HG02588 (cell line): Measurements from ENCODE around the gene PYGM.

Experiments used
- ATAC-seq: cut with Tn5 transposase; IDR thresholded peaks from one replicate; pipeline ENCODE4 v1.9.1; 2021; ENCODE audit warnings: mild to moderate bottlenecking, moderate library complexity; ENCODE audit not compliant: unreplicated experiment

The PYGM gene

DNA sequence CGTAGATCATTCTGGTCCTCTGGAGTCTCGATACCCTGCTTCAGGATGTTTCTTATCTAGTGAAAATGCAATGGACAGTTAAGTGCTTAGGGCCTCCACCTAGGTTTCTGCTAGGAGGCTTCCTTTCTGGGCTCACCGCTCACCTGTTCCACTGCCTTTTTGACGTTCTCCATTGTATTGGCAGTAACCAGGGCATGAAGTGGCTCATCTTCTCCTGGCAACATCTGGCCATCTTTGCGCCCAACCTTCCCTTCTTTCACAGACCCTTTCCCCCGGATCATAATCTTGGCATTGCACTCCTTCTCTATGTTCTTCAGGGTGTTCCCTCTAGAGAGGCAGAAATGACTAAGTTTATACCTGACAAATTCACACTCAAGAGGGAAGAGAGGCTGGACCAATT lies 9.5 kb upstream of the PYGM start:
- ATAC-seq = no peak

DNA sequence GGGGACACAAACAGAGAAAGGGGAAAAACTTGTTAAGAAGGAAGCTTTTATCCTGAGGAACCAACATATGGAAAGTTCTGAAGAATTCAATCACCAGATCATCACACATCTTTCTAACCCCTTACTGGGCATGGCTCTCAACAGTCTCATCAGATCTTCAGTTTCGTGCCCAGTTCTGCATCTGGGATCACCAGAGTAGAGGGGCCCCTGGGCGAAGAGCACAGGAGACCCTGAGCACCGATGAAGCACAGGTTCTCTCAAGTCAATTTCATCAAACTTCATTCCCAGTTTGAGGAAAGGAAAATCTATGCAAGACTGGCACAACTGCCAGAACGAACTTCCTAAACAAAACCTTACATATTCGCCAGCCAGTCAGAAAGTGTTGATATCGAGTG lies 8.5 kb upstream of the PYGM start:
- no peak for ATAC-seq

- no peak for ATAC-seq
Observed at GRCh38 chr11:64767344-64768299, 7.8 kb upstream of the PYGM start.

- ATAC-seq = no peak
Observed at GRCh38 chr11:64766881-64767280, 7.1 kb upstream of the PYGM start.

- ATAC-seq = no peak
Observed at GRCh38 chr11:64765851-64766665, 6.3 kb upstream of the PYGM start.

- no peak for ATAC-seq
Observed at GRCh38 chr11:64765291-64765850, 5.6 kb upstream of the PYGM start.

DNA sequence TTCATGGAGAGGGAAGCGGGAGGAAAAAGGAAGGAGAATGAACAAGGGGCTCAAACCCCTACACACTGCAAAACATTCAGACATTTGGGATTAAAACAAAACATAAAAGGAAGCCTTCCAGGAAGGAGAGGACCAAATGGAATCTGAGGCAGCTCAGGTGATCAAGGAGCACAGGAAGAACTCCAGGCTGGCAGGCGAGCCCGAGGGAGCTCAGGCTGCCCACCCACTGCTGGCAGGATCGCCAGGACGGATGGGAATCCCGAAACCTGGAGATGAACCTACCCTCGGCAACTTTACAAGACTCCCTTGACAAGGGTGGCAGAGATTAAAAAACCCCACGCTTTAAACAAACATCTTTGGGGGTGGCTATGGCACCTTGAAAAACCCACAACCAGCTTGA lies 5.0 kb upstream of the PYGM start:
- no peak for ATAC-seq

- ATAC-seq = no peak
Observed at GRCh38 chr11:64764040-64764611, 4.4 kb upstream of the PYGM start.

GRCh38 chr11:64763526-64764039 lies 3.8 kb upstream of the PYGM start:
- no peak for ATAC-seq

- ATAC-seq = no peak
Observed at GRCh38 chr11:64762674-64763525, 3.1 kb upstream of the PYGM start.

GRCh38 chr11:64762277-64762673 lies 2.5 kb upstream of the PYGM start:
- no peak for ATAC-seq

GRCh38 chr11:64760759-64761420 lies 1.1 kb upstream of the PYGM start:
- no peak for ATAC-seq

- no peak for ATAC-seq
Observed at GRCh38 chr11:64759131-64759721, 548 bp downstream of the PYGM start.

DNA sequence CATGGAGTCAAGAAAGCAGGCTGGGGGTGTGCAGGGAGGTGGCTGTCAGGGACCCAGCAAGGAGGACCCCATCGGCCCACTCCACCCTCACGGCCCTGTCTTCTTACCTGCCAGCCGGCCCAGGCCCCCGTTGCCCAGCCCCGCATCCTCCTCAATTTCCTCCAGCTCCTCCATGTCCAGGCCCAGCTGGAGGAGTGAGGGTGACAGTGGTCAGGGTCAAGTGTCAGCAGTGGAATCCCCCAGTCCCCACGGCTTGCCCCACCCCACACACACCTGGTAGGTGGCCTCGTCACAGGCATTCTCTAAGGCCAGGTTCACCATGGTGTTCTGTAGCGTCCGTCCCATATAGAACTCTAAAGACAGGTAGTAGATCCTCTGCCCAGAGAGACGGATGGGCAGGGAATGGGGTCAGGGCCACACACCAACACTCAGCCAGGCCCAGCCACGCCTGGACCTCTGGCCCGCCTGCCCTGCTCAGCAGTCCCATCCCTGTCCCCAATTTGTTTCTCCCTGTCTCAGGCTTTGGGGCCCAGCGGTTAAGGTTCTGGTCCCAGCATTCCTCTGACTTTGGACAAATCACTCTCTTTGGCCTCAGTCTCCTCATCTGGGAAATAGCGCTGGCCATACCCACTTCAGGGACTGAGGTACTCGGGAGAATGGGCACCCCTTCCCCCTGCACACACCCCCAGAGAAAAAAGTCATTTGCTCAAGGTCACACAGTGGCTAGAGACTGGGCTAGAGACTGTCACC lies 1.3 kb downstream of the PYGM start:
- no peak for ATAC-seq

DNA sequence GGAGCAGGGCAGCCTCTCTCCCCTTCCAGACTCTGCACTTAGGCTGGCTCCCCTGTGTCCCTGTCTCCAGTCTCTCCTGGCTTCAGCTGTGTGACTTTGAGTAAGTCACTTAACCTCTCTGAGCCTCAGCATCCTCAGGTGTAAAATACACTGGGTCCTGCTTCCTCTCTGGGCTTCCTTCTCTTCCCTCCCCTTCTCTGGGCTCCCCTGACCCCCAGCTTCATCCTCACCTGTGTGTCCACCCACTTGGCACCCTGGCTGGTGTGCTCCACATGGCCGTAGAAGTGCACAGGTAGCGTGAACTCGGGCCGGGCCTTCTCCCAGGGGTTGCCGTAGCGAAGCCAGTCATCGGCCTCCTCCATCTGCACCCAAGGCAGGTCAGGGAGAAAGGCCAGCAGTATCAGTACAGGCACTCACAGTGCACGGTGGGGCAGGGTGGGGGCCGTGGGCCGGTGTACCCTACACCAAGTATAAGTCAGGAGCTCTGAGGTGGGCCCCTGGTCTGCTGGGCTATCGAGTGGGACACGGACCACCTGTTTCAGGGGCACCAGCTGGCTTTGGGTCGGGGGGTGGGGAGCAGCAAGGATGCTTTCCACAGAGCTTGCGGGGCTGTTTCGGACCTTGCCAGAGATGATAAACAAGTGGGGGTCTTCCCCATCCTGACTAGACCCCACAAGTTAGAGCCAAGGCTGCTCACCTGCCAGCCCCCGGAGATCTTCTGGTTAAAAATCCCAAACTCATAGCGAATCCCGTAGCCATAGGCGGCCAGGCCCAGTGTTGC lies 2.0 kb downstream of the PYGM start:
- ATAC-seq = no peak

DNA sequence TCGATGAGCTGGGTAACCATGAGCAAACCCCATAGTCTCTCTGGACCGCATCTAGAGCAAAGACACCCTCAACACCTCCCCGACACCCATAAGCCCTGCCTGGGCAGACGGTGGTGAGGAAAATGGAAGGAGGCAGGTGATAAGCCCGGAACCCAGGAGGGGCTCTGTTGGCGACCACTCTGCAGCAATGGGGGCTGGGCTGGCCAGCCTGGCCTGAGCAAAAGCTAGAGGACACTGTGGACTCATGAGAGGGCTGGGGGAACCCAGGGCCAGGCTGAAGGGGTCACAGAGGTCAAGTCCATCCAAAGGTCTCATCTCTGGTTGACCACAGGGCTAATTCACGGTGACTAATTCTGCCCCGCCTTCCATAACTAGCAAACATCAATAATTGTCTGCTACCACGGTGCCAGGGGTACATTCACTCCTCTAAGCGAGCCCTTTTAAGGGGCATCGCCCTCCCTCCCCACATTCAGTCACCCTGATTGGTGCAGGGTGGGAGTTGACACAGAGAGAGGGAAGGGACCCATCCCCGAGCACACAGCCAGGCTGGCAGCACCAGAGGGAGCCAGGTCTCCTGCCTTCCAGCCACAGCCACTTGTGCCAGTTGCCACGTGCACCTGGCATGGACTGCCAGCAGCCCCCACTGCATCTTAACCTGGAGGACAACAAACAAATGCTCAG lies 4.0 kb downstream of the PYGM start:
- ATAC-seq = no peak
